Hematopoietic multipotent progenitor cell treated with erythropoietin and hydrocortisone succinate and interleukin-3 and kit ligand, for 8 days (in vitro differentiated cells): ENCODE data around the gene SOX11.
"Not testable (repeated sequence)": the region's sequence is repeated elsewhere in the genome, so short reads cannot be mapped to it uniquely, and the experiment has no call there.

ENCODE experiments used
- DNase-seq: peaks from one replicate; pipeline ENCODE4 v3.0.0-alpha.2; 2015

SOX11 gene

GRCh38 chr2:5691985-5692529 is at the start of gene SOX11:
TSS of gene SOX11 (plus strand) at chr2:5692384. CDS start at chr2:5692722, 338 bp downstream.
- peak; percentile 28 for DNase-seq

- not testable (repeated sequence) for DNase-seq
Measured at GRCh38 chr2:5652734-5653133, 39.5 kb upstream of the SOX11 start.

- not testable (repeated sequence) for DNase-seq
Measured at GRCh38 chr2:5653756-5654155, 38.4 kb upstream of the SOX11 start.

GRCh38 chr2:5657231-5657630 is 35.0 kb upstream of the SOX11 start:
- DNase-seq, result no peak

- no peak for DNase-seq
Measured at GRCh38 chr2:5660591-5660990, 31.6 kb upstream of the SOX11 start.

GRCh38 chr2:5661362-5661761 is 30.8 kb upstream of the SOX11 start:
- DNase-seq, result no peak

GRCh38 chr2:5664278-5664681 is 27.9 kb upstream of the SOX11 start:
- DNase-seq, result no peak

- DNase-seq, result no peak
Measured at GRCh38 chr2:5665066-5665465, 27.1 kb upstream of the SOX11 start.

GRCh38 chr2:5666798-5667197 is 25.4 kb upstream of the SOX11 start:
- DNase-seq, result no peak

GRCh38 chr2:5667655-5668054 is 24.5 kb upstream of the SOX11 start:
- not testable (repeated sequence) for DNase-seq

GRCh38 chr2:5668682-5669250 is 23.4 kb upstream of the SOX11 start:
- DNase-seq, result no peak

GRCh38 chr2:5672749-5673144 is 19.4 kb upstream of the SOX11 start:
- no peak for DNase-seq

- no peak for DNase-seq
Measured at GRCh38 chr2:5673145-5674025, 18.8 kb upstream of the SOX11 start.

GRCh38 chr2:5674026-5674340 is 18.2 kb upstream of the SOX11 start:
- DNase-seq, result no peak

- no peak for DNase-seq
Measured at GRCh38 chr2:5677133-5677532, 15.1 kb upstream of the SOX11 start.

- no peak for DNase-seq
Measured at GRCh38 chr2:5683471-5683870, 8.7 kb upstream of the SOX11 start.

GRCh38 chr2:5685225-5685624 is 7.0 kb upstream of the SOX11 start:
- no peak for DNase-seq

GRCh38 chr2:5686068-5686467 is 6.1 kb upstream of the SOX11 start:
- DNase-seq, result no peak

- DNase-seq, result no peak
Measured at GRCh38 chr2:5686536-5686935, 5.6 kb upstream of the SOX11 start.

- no peak for DNase-seq
Measured at GRCh38 chr2:5689750-5690149, 2.4 kb upstream of the SOX11 start.

GRCh38 chr2:5690286-5690685 is 1.9 kb upstream of the SOX11 start:
- no peak for DNase-seq

GRCh38 chr2:5690718-5691220 is 1.4 kb upstream of the SOX11 start:
- DNase-seq, result no peak

GRCh38 chr2:5691221-5691984 is 781 bp upstream of the SOX11 start:
- DNase-seq, result no peak
